ENCODE results near the gene ADRA2A.

DNA sequence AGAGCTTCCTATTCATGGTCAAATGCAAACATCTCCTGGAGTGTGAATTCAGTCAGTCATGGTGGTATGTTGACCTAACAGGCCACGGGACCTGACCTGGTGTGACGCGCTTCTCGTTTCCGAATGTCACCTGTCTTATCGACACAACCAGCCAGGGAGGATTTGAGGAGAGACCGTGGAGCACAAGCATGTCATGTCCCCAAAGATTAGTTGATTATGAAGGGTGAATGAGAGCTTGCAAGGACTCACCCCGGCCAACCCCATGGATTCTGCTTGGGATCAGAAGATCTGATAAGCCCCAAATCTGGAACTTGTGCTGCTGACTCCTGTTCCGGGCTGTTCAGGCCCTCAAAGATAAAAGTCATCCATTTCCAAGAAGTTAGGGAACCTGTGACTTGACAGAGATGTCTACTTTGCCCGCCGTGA is 10.5 kb downstream of the ADRA2A start:
- TF ChIP-seq, protein P1, sequence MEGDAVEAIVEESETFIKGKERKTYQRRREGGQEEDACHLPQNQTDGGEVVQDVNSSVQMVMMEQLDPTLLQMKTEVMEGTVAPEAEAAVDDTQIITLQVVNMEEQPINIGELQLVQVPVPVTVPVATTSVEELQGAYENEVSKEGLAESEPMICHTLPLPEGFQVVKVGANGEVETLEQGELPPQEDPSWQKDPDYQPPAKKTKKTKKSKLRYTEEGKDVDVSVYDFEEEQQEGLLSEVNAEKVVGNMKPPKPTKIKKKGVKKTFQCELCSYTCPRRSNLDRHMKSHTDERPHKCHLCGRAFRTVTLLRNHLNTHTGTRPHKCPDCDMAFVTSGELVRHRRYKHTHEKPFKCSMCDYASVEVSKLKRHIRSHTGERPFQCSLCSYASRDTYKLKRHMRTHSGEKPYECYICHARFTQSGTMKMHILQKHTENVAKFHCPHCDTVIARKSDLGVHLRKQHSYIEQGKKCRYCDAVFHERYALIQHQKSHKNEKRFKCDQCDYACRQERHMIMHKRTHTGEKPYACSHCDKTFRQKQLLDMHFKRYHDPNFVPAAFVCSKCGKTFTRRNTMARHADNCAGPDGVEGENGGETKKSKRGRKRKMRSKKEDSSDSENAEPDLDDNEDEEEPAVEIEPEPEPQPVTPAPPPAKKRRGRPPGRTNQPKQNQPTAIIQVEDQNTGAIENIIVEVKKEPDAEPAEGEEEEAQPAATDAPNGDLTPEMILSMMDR (IDR thresholded peaks at IDR 0.05; ENCODE audit: insufficient read depth, low read length), result no peak
- TF ChIP-seq, protein P2, sequence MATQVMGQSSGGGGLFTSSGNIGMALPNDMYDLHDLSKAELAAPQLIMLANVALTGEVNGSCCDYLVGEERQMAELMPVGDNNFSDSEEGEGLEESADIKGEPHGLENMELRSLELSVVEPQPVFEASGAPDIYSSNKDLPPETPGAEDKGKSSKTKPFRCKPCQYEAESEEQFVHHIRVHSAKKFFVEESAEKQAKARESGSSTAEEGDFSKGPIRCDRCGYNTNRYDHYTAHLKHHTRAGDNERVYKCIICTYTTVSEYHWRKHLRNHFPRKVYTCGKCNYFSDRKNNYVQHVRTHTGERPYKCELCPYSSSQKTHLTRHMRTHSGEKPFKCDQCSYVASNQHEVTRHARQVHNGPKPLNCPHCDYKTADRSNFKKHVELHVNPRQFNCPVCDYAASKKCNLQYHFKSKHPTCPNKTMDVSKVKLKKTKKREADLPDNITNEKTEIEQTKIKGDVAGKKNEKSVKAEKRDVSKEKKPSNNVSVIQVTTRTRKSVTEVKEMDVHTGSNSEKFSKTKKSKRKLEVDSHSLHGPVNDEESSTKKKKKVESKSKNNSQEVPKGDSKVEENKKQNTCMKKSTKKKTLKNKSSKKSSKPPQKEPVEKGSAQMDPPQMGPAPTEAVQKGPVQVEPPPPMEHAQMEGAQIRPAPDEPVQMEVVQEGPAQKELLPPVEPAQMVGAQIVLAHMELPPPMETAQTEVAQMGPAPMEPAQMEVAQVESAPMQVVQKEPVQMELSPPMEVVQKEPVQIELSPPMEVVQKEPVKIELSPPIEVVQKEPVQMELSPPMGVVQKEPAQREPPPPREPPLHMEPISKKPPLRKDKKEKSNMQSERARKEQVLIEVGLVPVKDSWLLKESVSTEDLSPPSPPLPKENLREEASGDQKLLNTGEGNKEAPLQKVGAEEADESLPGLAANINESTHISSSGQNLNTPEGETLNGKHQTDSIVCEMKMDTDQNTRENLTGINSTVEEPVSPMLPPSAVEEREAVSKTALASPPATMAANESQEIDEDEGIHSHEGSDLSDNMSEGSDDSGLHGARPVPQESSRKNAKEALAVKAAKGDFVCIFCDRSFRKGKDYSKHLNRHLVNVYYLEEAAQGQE (IDR thresholded peaks at IDR 0.05; ENCODE audit: insufficient replicate concordance, low read depth), result no peak
- TF ChIP-seq POLR2AphosphoS5 (IDR thresholded peaks at IDR 0.05; ENCODE audit: low read depth), result no peak
